ENCODE data around the gene PCGF3.

PCGF3 gene

GRCh38 chr4:792626-793092 is 87.0 kb downstream of the PCGF3 start:
- H2BK5ac ChIP-seq (ENCODE audit: low read depth, low read length, poor library complexity, severe bottlenecking): no peak overlapping the region
- H2AK5ac ChIP-seq (ENCODE audit: low read length, severe bottlenecking): no peak overlapping the region
- no peak overlapping the region for H3K27ac ChIP-seq (ENCODE audit: low read length, poor library complexity, severe bottlenecking)
- peaks cover 81 to 85% of the 10 kb centered on the region in 2 experiments for H3K27me3 ChIP-seq (ENCODE audit: control insufficient read depth in 1 of 2, insufficient read depth in 1 of 2, low read length in 2 of 2)
- H3K9me3 ChIP-seq (ENCODE audit: control insufficient read depth, low read length): no peaks in the 10 kb centered on the region
- H3K4me1 ChIP-seq (ENCODE audit: control insufficient read depth, insufficient read depth, low read depth, low read length): peaks cover 20% of the 10 kb centered on the region
- no peaks in the 10 kb centered on the region for H3K79me1 ChIP-seq (replicated peaks; ENCODE audit: low read length, poor library complexity, severe bottlenecking)
- no peak overlapping the region for H3K4me2 ChIP-seq (ENCODE audit: low read length, poor library complexity, severe bottlenecking)
- H2AFZ ChIP-seq (ENCODE audit: low read depth, low read length): no peak overlapping the region
- H3K9ac ChIP-seq (ENCODE audit: low read length): no peak overlapping the region
- H4K91ac ChIP-seq (ENCODE audit: low read length): peak overlapping the region; percentile 48
- H2BK12ac ChIP-seq (ENCODE audit: low read length in 2 of 2): no peak overlapping the region
- no peak for DNase-seq
- H4K8ac ChIP-seq (ENCODE audit: low read length): no peak overlapping the region
- H2BK15ac ChIP-seq (ENCODE audit: low read depth, poor library complexity, severe bottlenecking): no peak overlapping the region
- H2BK120ac ChIP-seq (ENCODE audit: low read depth, low read length): no peak overlapping the region
- WGBS: 79% methylated on average over 17 of the region's 17 CpGs
- H3K23ac ChIP-seq (ENCODE audit: low read length in 2 of 2): no peak overlapping the region
- H3K36me3 ChIP-seq (ENCODE audit: control insufficient read depth in 1 of 2, insufficient read depth in 2 of 2, low read depth in 1 of 2, low read length in 2 of 2): peaks cover 0 to 3% of the 10 kb centered on the region in 2 experiments
- H3K4me3 ChIP-seq (ENCODE audit: insufficient read depth in 1 of 2, low read depth in 1 of 2, low read length in 2 of 2): peak overlapping the region in 1 of 2 experiments; percentile 26
- no peak overlapping the region for H3K18ac ChIP-seq (ENCODE audit: low read depth in 1 of 2, low read length in 2 of 2)
- H3K4ac ChIP-seq (ENCODE audit: low read depth in 1 of 2, low read length in 2 of 2): no peak overlapping the region
- no peak overlapping the region for H3K14ac ChIP-seq (ENCODE audit: low read length in 2 of 2)

DNA sequence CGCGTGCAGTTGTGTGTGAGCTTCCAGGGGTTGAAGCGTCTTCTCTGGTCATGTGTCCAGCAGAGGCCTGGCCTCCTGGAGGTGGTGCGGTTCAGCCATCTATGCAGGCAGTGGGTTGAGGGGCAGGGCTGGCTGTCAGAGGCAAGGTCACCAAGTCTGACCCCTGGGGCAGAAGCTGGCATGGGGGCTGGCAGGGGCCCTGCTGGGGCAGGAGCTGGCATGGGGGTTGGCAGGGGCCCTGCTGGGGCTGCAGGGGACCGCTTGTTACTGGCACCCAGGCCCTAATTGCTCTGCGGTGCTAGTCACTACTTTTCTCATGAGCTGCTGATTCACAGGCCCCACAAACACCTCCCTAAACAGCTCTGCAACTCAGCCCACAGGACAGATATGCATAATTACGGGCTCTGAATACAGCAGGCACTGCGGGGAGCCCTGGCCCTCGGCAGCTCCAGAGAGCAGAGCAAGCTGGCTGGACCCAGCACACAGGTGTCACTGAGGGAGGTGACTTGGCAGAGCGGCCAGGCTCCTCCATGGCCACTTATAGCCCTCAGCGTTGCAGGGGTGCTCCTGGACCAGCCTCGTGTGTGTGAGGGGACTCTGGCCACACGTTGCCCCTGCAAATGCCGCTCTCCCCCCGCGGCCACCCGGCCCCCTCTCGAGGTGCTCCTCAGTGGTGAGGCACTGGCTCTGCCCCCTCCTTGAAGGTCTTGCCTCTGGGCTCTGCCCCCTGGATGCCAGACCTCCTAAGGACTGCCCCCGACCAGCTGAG is 87.6 kb downstream of the PCGF3 start:
- no peak overlapping the region for H2AK5ac ChIP-seq (ENCODE audit: low read length, severe bottlenecking)
- H2BK120ac ChIP-seq (ENCODE audit: low read depth, low read length): no peak overlapping the region
- H3K4ac ChIP-seq (ENCODE audit: low read depth in 1 of 2, low read length in 2 of 2): no peak overlapping the region
- H3K9me3 ChIP-seq (ENCODE audit: control insufficient read depth, low read length): no peaks in the 10 kb centered on the region
- WGBS: 65% methylated on average over 17 of the region's 19 CpGs
- H4K8ac ChIP-seq (ENCODE audit: low read length): no peak overlapping the region
- no peak overlapping the region for H3K27ac ChIP-seq (ENCODE audit: low read length, poor library complexity, severe bottlenecking)
- DNase-seq: no peak
- H3K36me3 ChIP-seq (ENCODE audit: control insufficient read depth in 1 of 2, insufficient read depth in 2 of 2, low read depth in 1 of 2, low read length in 2 of 2): peaks cover 0 to 3% of the 10 kb centered on the region in 2 experiments
- no peak overlapping the region for H2BK12ac ChIP-seq (ENCODE audit: low read length in 2 of 2)
- no peaks in the 10 kb centered on the region for H3K79me1 ChIP-seq (replicated peaks; ENCODE audit: low read length, poor library complexity, severe bottlenecking)
- H2BK5ac ChIP-seq (ENCODE audit: low read depth, low read length, poor library complexity, severe bottlenecking): no peak overlapping the region
- peak overlapping the region in 1 of 2 experiments; percentile 26 for H3K4me3 ChIP-seq (ENCODE audit: insufficient read depth in 1 of 2, low read depth in 1 of 2, low read length in 2 of 2)
- no peak overlapping the region for H3K9ac ChIP-seq (ENCODE audit: low read length)
- no peak overlapping the region for H3K18ac ChIP-seq (ENCODE audit: low read depth in 1 of 2, low read length in 2 of 2)
- peaks cover 75 to 80% of the 10 kb centered on the region in 2 experiments for H3K27me3 ChIP-seq (ENCODE audit: control insufficient read depth in 1 of 2, insufficient read depth in 1 of 2, low read length in 2 of 2)
- H3K4me2 ChIP-seq (ENCODE audit: low read length, poor library complexity, severe bottlenecking): no peak overlapping the region
- no peak overlapping the region for H2BK15ac ChIP-seq (ENCODE audit: low read depth, poor library complexity, severe bottlenecking)
- peak overlapping the region; percentile 48 for H4K91ac ChIP-seq (ENCODE audit: low read length)
- no peak overlapping the region for H3K23ac ChIP-seq (ENCODE audit: low read length in 2 of 2)
- peaks cover 20% of the 10 kb centered on the region for H3K4me1 ChIP-seq (ENCODE audit: control insufficient read depth, insufficient read depth, low read depth, low read length)
- H2AFZ ChIP-seq (ENCODE audit: low read depth, low read length): no peak overlapping the region
- no peak overlapping the region for H3K14ac ChIP-seq (ENCODE audit: low read length in 2 of 2)

DNA sequence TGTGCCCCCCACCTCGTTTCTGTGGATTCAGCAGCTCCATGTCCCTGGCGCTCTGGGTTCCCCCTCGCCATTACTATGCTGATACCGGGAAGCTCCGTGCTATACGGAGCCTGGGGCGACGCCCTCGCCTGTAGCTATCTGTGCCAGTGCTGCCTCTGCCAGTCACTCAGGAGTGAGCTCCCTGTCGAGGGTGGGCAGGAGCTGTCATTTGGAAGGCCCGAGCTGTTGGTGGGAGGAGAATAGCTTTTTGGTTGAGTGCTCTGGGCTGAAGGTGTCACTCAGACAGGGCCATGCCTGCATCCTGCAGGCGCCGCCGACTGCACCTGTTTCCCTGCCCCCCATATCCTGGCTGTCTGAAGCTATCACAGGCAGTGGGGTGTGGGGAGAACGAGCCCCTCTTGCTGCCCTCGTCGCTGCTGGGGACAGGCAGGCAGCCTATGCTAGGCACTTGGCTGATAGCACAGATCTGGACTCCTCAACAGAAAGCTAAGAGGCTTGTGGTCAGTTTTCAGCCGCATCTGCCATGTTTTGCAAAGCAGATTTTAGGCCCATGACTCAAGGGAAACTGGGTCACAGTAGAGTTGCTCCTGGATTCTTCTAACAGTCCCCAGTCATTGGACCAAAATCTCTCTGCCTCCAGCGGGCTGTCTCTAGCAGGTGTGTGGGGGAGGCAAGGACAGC is 88.4 kb downstream of the PCGF3 start:
- no peaks in the 10 kb centered on the region for H3K9me3 ChIP-seq (ENCODE audit: control insufficient read depth, low read length)
- no peak overlapping the region for H3K27ac ChIP-seq (ENCODE audit: low read length, poor library complexity, severe bottlenecking)
- H4K91ac ChIP-seq (ENCODE audit: low read length): no peak overlapping the region
- H3K79me1 ChIP-seq (replicated peaks; ENCODE audit: low read length, poor library complexity, severe bottlenecking): no peaks in the 10 kb centered on the region
- H3K36me3 ChIP-seq (ENCODE audit: control insufficient read depth in 1 of 2, insufficient read depth in 2 of 2, low read depth in 1 of 2, low read length in 2 of 2): peaks cover 0 to 3% of the 10 kb centered on the region in 2 experiments
- H3K4me1 ChIP-seq (ENCODE audit: control insufficient read depth, insufficient read depth, low read depth, low read length): peaks cover 22% of the 10 kb centered on the region
- H3K18ac ChIP-seq (ENCODE audit: low read depth in 1 of 2, low read length in 2 of 2): no peak overlapping the region
- DNase-seq: no peak
- H3K4ac ChIP-seq (ENCODE audit: low read depth in 1 of 2, low read length in 2 of 2): no peak overlapping the region
- H3K27me3 ChIP-seq (ENCODE audit: control insufficient read depth in 1 of 2, insufficient read depth in 1 of 2, low read length in 2 of 2): peaks cover 69 to 75% of the 10 kb centered on the region in 2 experiments
- no peak overlapping the region for H2BK120ac ChIP-seq (ENCODE audit: low read depth, low read length)
- peak overlapping the region in 1 of 2 experiments; percentile 61 for H3K23ac ChIP-seq (ENCODE audit: low read length in 2 of 2)
- no peak overlapping the region for H2AFZ ChIP-seq (ENCODE audit: low read depth, low read length)
- H3K4me2 ChIP-seq (ENCODE audit: low read length, poor library complexity, severe bottlenecking): no peak overlapping the region
- H2BK15ac ChIP-seq (ENCODE audit: low read depth, poor library complexity, severe bottlenecking): no peak overlapping the region
- 57% methylated on average over 19 of the region's 19 CpGs for WGBS
- no peak overlapping the region for H3K9ac ChIP-seq (ENCODE audit: low read length)
- H2BK12ac ChIP-seq (ENCODE audit: low read length in 2 of 2): no peak overlapping the region
- H2AK5ac ChIP-seq (ENCODE audit: low read length, severe bottlenecking): no peak overlapping the region
- no peak overlapping the region for H4K8ac ChIP-seq (ENCODE audit: low read length)
- no peak overlapping the region for H2BK5ac ChIP-seq (ENCODE audit: low read depth, low read length, poor library complexity, severe bottlenecking)
- no peak overlapping the region for H3K14ac ChIP-seq (ENCODE audit: low read length in 2 of 2)
- no peak overlapping the region for H3K4me3 ChIP-seq (ENCODE audit: insufficient read depth in 1 of 2, low read depth in 1 of 2, low read length in 2 of 2)

Measured in mesenchymal stem cell (in vitro differentiated cells and primary cell).